Activated T-cell treated with anti-CD3 and anti-CD28 coated beads, Interleukin-2, amount 50 U/mL, for 72 hours (primary cell): ENCODE data around the gene CTTNBP2NL. TPM values are rescaled to one million over a fixed set of nuclear protein-coding genes. Genes with fewer than 3 reads are reported as not detected.

ENCODE experiments used
- ATAC-seq, 2 donors: fragments of 150-1000 bp; cut with Tn5 transposase; replicated peaks in 1 of 2; 2 replicates each; pipeline ENCODE4 v1.10.0; 2021; ENCODE audit warnings: moderate library complexity in 2 of 2, mild to moderate bottlenecking in 1 of 2
- DNase-seq, 2 donors: peaks; one replicate each; pipeline ENCODE4 v3.0.0; 2021 to 2022; ENCODE audit warnings: mixed read lengths in 1 of 2
- H3K27ac Mint-ChIP-seq: one replicate; pipeline ENCODE4 v1.8.0; 2022; ENCODE audit warnings: mild to moderate bottlenecking, moderate library complexity, mixed read lengths
- H3K27me3 Mint-ChIP-seq: one replicate; pipeline ENCODE4 v1.8.0; 2022; ENCODE audit warnings: low read depth, mixed read lengths
- H3K36me3 Mint-ChIP-seq, 2 donors: one replicate each; pipeline ENCODE4 v1.8.0; 2022; ENCODE audit warnings: mixed read lengths in 2 of 2, mild to moderate bottlenecking in 1 of 2; ENCODE audit not compliant: insufficient read depth in 2 of 2
- H3K4me1 Mint-ChIP-seq: one replicate; pipeline ENCODE4 v1.8.0; 2022; ENCODE audit warnings: low read depth, mixed read lengths
- H3K4me3 Mint-ChIP-seq, 2 donors: one replicate each; pipeline ENCODE4 v1.8.0; 2022; ENCODE audit warnings: mild to moderate bottlenecking in 2 of 2, mixed read lengths in 2 of 2, moderate library complexity in 2 of 2
- H3K9me3 Mint-ChIP-seq, 2 donors: one replicate each; pipeline ENCODE4 v1.8.0; 2022; ENCODE audit warnings: mixed read lengths in 2 of 2
- total RNA-seq, 2 donors: library from RNA; stranded (reverse); gene quantifications; one replicate each; pipeline ENCODE4 v1.2.3, GENCODE V29; 2022

The CTTNBP2NL gene
- total RNA-seq, 2 donors from 2014 or later = 3.6 to 4.6 TPM

DNA sequence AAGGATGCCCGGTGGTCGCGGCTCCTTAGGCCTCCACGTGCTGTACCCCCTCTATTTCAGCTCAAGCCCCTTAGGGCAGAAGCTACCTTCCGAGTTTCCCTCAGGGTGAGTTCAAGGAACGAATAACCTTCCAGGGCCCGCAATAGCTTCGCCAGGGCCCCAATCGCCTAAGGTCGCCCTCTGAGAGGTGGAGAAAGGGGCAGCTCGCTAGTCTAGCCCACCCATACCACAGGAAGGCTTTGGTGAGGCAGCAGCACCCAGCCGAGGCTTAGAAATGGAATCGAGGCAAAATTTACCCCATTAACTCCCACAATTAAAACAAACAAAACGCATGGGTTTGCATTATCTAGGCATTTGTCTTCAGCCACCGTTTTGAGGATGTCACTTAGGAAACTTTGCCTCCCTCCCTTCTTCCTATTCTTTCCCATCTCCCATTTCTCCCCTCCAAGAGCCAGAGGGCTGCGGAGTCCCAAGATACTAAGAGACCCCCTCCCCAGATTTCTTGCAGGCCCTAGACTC, 113.7 kb downstream of the CTTNBP2NL start:
- Mint-ChIP-seq H3K9me3 (no peaks in the 10 kb centered on the region), H3K4me3 (peak overlapping the region; percentile 40 to 70), H3K4me1 (no peaks in the 10 kb centered on the region), H3K27ac (no peak overlapping the region), H3K27me3 (peaks cover 28% of the 10 kb centered on the region), H3K36me3 (no peaks in the 10 kb centered on the region)
- DNase-seq (no peak), ATAC-seq (no peak)

DNA sequence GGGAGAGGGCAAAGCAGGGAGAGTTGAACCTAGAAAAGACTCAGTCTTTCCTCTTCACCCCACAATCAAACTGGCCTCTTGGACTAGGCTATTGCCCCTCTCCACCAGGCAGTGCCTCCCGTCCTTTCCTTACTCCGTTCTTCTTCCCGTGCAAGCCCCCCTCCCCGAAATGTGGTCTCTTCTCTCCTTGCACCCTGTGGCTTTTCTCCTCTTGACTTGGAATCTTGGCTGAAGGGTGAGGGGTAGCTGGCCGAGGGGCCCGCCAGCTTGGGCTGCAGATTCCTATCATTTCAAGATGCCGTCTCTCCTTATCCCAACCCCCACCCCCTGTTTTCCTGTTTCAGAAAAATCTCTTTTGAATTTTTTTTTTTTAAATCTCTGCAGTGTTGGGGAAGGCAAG, 114.3 kb downstream of the CTTNBP2NL start:
- Mint-ChIP-seq H3K4me1 (no peaks in the 10 kb centered on the region), H3K27ac (no peak overlapping the region), H3K4me3 (peak overlapping the region; percentile 40 to 51), H3K9me3 (no peaks in the 10 kb centered on the region), H3K36me3 (no peaks in the 10 kb centered on the region), H3K27me3 (peaks cover 26% of the 10 kb centered on the region)
- ATAC-seq (no peak), DNase-seq (no peak)

Other genes with a start within 250 kb of the CTTNBP2NL start
- gene WNT2B, start 112.8 kb downstream of the CTTNBP2NL start, total RNA-seq = under 1 TPM; 0.29 to 0.53 TPM
- 10 to 100 TPM; 17.4 to 18.6 TPM for gene ST7L, start 222.9 kb downstream of the CTTNBP2NL start, total RNA-seq
- 100 to 1,000 TPM; 216 to 228 TPM for gene CAPZA1, start 223.6 kb downstream of the CTTNBP2NL start, total RNA-seq